Colonic mucosa (tissue), 4 donors: ENCODE measurements around the gene YAP1. TPM values are rescaled to one million over a fixed set of nuclear protein-coding genes. Genes with fewer than 3 reads are reported as not detected.

Experiments
- DNase-seq: peaks from one replicate; pipeline ENCODE4 v3.0.0-alpha.2; 2020
- H3K27ac ChIP-seq: fragments of 200-600 bp; one replicate; pipeline ENCODE4 v1.8.0; 2021
- H3K27me3 ChIP-seq: fragments of 200-600 bp; one replicate; pipeline ENCODE4 v1.8.0; 2021
- H3K36me3 ChIP-seq: fragments of 200-600 bp; one replicate; pipeline ENCODE4 v1.8.0; 2021
- H3K4me1 ChIP-seq: fragments of 200-600 bp; one replicate; pipeline ENCODE4 v1.8.0; 2021; ENCODE audit warnings: mild to moderate bottlenecking
- H3K4me3 ChIP-seq: fragments of 200-600 bp; one replicate; pipeline ENCODE4 v1.8.0; 2021
- H3K9ac ChIP-seq, 2 donors: one replicate each; pipeline ENCODE4 v1.7.0; 2013; ENCODE audit warnings: control low read depth in 2 of 2, low read depth in 2 of 2, low read length in 2 of 2
- H3K9me3 ChIP-seq: fragments of 200-600 bp; one replicate; pipeline ENCODE4 v1.8.0; 2021
- intact Hi-C: fragments of 100-400 bp; cut with DNase I; formaldehyde crosslinking; loops from one replicate; pipeline ENCODE4 v1.14.1; 2022
- total RNA-seq, 2 donors: library from RNA; stranded (reverse); fragmentation: NEBNext Ultra II Directional in 1 of 2; extraction: Animal tissue kit (Norgen Biotek cat#: 25700) in 1 of 2; gene quantifications; one replicate each; pipeline ENCODE4 v1.2.1, GENCODE V29; 2021
- TF ChIP-seq, protein P1 (sequence below): fragments of 200-600 bp; IDR thresholded peaks from one replicate; pipeline ENCODE4 v1.8.0; 2022; ENCODE audit warnings: antibody characterized with exemption, mild to moderate bottlenecking
- donor health status: healthy.
- donor health status: DM: no; HTN: no; CAD: no.
- donor health status: DM: no; HTN: no; CAD: no.

Gene YAP1
- total RNA-seq, 2 donors from 2014 or later, result 43.9 to 71.7 TPM

DNA sequence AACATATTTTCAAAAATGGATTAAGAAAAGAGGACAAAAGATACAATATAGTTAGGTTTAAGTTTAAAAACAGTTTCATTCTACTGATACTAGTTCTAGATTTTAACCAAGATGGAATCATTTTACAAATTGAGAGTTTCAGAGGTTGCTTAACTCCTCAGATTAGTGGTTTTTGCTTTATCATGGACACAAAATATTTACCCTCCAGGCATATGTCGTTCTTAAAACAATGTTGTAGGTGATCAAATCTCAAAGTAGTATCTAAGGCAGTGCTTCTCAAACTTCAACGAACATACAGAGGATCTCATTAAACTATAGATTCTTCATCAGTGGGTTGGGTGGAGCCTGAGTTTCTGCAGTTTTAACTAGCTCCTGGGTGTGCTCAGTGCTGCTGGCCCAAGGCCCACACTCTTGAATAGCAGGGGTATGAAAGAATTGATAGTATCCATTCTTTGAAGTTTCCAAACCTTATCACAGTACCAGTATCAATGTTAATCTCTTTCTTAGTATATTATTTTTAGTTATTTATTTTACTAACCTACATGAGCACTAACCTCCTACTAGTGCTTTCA, 48.0 kb downstream of the YAP1 start:
- Histone ChIP-seq H3K4me1 (peaks cover 9% of the 10 kb centered on the region), H3K9me3 (no peaks in the 10 kb centered on the region), H3K27me3 (no peaks in the 10 kb centered on the region), H3K27ac (no peak overlapping the region), H3K36me3 (no peaks in the 10 kb centered on the region), H3K4me3 (no peak overlapping the region), H3K9ac (no peak overlapping the region)
- DNase-seq, result peak; percentile 47
- TF ChIP-seq, protein P1, sequence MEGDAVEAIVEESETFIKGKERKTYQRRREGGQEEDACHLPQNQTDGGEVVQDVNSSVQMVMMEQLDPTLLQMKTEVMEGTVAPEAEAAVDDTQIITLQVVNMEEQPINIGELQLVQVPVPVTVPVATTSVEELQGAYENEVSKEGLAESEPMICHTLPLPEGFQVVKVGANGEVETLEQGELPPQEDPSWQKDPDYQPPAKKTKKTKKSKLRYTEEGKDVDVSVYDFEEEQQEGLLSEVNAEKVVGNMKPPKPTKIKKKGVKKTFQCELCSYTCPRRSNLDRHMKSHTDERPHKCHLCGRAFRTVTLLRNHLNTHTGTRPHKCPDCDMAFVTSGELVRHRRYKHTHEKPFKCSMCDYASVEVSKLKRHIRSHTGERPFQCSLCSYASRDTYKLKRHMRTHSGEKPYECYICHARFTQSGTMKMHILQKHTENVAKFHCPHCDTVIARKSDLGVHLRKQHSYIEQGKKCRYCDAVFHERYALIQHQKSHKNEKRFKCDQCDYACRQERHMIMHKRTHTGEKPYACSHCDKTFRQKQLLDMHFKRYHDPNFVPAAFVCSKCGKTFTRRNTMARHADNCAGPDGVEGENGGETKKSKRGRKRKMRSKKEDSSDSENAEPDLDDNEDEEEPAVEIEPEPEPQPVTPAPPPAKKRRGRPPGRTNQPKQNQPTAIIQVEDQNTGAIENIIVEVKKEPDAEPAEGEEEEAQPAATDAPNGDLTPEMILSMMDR, result no peak
- intact Hi-C loops, result no loop called here

DNA sequence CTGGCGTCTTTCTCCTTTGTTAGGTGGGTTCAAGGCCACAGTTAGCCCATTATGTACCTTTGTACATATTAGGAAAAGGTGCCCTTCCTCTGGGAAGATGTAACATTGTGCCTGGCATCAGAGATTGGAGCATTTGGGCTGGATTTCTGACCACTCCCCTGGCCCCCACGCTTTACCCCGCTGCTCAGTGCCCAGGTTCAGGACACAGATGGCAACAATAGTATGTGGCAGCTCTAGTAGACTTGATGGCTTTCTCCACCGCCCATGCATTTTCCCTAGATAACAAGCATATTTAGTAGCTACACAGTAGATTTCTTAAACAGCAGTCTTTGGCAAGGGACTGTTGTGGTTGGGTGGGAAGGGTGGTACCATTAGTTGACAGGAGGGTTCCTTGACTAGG, 53.1 kb downstream of the YAP1 start:
- H3K4me3 ChIP-seq, result no peak overlapping the region

DNA sequence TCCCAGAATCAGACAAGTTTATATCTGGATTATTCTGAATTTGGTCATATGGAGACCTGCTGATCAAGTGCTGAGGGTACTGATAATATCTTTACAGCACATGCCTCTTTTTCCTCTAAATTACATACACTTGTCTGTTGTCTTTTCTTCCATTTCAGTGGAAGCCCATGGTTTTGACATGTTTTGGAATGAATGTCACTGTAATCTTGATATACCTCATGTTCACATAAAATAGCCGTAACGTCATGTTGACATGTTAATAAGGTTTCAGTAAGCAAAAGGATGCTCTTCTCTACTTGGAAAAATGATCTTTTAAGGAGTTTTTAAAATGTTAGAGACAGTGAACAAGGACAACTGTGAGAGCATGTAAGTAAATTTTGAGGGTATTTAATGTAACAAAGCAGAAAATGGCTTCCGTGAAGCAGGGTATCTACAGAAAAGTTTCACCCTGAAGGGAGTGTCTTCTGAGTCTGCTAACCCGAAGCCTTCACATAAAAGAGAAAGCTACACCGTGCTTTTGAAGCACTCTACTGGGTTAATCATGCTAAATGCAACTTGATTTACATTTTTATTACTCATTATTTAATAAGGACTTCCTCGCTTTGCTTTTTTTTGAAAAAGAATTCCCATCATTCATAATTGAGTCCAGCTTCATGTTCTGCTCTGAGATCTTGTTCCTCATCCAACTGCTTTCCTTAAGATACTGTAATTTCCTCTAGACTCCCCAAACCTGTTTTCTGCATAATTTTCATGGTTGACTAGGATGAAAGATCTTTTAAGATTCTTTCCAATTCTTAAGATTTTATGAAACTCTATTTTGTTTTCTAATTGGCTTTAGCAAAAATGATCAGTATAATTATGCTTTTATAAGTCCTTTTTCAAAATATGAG, 56.2 kb downstream of the YAP1 start:
- no peaks in the 10 kb centered on the region for H3K27me3 ChIP-seq
- no peak overlapping the region for H3K27ac ChIP-seq
- no peak overlapping the region for H3K4me3 ChIP-seq
- no peak overlapping the region for H3K9ac ChIP-seq
- DNase-seq, result no peak
- no peaks in the 10 kb centered on the region for H3K36me3 ChIP-seq
- no peaks in the 10 kb centered on the region for H3K9me3 ChIP-seq
- H3K4me1 ChIP-seq, result no peaks in the 10 kb centered on the region
- TF ChIP-seq, protein P1, result no peak
- intact Hi-C loops, result no loop called here

More for the DNA sequence above, 53.1 kb downstream of the YAP1 start:
- Histone ChIP-seq H3K27ac (no peak overlapping the region), H3K4me1 (no peaks in the 10 kb centered on the region), H3K36me3 (no peaks in the 10 kb centered on the region), H3K9me3 (no peaks in the 10 kb centered on the region), H3K9ac (no peak overlapping the region), H3K27me3 (no peaks in the 10 kb centered on the region)
- TF ChIP-seq, protein P1, result no peak
- DNase-seq, result no peak
- intact Hi-C loops, result no loop called here

DNA sequence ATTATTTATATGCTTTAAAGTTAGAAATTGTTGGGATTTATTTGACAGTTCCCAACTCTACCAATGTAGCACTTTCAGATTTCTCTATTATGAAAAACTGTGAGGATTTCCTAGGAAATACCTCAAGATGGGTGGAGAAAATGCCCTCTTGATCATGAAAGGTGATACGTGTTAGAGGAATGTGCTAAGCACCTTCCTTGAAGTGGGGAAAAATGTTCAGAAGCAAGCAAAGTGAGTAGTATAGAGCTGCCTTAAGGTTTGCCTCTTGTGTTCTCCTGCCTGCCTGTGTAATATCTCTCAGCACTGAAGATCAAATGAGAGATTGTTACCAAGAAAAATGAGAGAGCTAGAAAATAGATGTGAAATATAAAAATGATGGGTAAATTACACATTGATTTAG, 58.2 kb downstream of the YAP1 start:
- Histone ChIP-seq H3K36me3 (no peaks in the 10 kb centered on the region), H3K4me1 (no peaks in the 10 kb centered on the region), H3K27ac (no peak overlapping the region), H3K9me3 (no peaks in the 10 kb centered on the region), H3K27me3 (no peaks in the 10 kb centered on the region), H3K9ac (no peak overlapping the region), H3K4me3 (no peak overlapping the region)
- no peak for DNase-seq
- intact Hi-C loops, result no loop called here
- TF ChIP-seq, protein P1, result no peak

DNA sequence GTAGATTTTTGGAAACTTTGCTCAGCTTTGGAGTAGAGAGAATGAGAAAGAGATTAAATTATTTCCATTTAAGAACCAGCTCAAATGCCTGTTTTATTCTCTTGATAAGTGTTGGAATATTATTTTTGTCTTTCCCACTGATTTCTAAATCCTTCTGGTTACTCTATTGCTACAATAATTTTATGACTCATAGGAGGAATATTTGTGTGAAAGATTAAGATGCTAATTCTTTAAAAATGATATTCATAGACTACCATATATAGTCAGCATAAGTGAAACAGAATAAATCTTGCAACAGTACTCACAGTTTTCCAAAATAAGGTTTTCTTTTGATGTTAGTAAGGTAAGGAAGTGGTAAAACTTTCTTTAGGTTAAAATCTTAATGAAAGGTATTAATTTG, 60.9 kb downstream of the YAP1 start:
- no peak overlapping the region for H3K27ac ChIP-seq
- H3K4me3 ChIP-seq, result no peak overlapping the region
- H3K9me3 ChIP-seq, result no peaks in the 10 kb centered on the region
- intact Hi-C loops, result no loop called here
- H3K9ac ChIP-seq, result no peak overlapping the region
- no peaks in the 10 kb centered on the region for H3K36me3 ChIP-seq
- H3K4me1 ChIP-seq, result no peaks in the 10 kb centered on the region
- no peaks in the 10 kb centered on the region for H3K27me3 ChIP-seq
- DNase-seq, result no peak
- TF ChIP-seq, protein P1, result no peak
